ENCODE data around the gene LSM7. TPM values are rescaled to one million over a fixed set of nuclear protein-coding genes. Genes with fewer than 3 reads are reported as not detected.
"Not testable (repeated sequence)": the region's sequence is repeated elsewhere in the genome, so short reads cannot be mapped to it uniquely, and the experiment has no call there.

Gene LSM7
- total and polyA plus RNA-seq, 2 experiments from 2014 or later, result 91.4 to 118 TPM

GRCh38 chr19:2282862-2283237 lies 45.5 kb downstream of the LSM7 start:
- Histone ChIP-seq H3F3A (ENCODE audit: insufficient read depth) (no peaks in the 10 kb centered on the region), H3K9ac (no peak overlapping the region), H3K4me3 (no peak overlapping the region), H3K9me3 (ENCODE audit: low read depth) (no peaks in the 10 kb centered on the region), H3K36me3 (ENCODE audit: low read depth) (no peaks in the 10 kb centered on the region), H3K4me2 (ENCODE audit: unreplicated experiment) (no peak overlapping the region), H3K9me2 (ENCODE audit: insufficient read depth) (no peaks in the 10 kb centered on the region), H2AFZ (no peak overlapping the region), H3K27ac (no peak overlapping the region), H3K27me3 (replicated peaks; ENCODE audit: insufficient read depth) (no peaks in the 10 kb centered on the region), H4K20me1 (ENCODE audit: insufficient read depth) (no peaks in the 10 kb centered on the region), H3K4me1 (ENCODE audit: insufficient read depth) (no peaks in the 10 kb centered on the region), H3K79me2 (ENCODE audit: insufficient read depth) (no peaks in the 10 kb centered on the region)
- TF ChIP-seq EZH2phosphoT487 (IDR thresholded peaks at IDR 0.05; ENCODE audit: insufficient read depth, low read depth) (no peak), EZH2 (IDR thresholded peaks at IDR 0.05; ENCODE audit: insufficient read depth, poor library complexity, severe bottlenecking) (no peak)
- no peak for DNase-seq
- in situ Hi-C loops (cut with MboI), result loop anchor here (10.0 kb wide), 1 partner anchor 102 kb away; no protein-coding TSS in a partner anchor
- WGBS, 2 experiments (ENCODE audit: low coverage in 1 of 2, low lambda C conversion rate in 2 of 2, missing lambda C conversion rate in 2 of 2), result 87 to 90% methylated on average over 11 of the region's 11 CpGs

DNA sequence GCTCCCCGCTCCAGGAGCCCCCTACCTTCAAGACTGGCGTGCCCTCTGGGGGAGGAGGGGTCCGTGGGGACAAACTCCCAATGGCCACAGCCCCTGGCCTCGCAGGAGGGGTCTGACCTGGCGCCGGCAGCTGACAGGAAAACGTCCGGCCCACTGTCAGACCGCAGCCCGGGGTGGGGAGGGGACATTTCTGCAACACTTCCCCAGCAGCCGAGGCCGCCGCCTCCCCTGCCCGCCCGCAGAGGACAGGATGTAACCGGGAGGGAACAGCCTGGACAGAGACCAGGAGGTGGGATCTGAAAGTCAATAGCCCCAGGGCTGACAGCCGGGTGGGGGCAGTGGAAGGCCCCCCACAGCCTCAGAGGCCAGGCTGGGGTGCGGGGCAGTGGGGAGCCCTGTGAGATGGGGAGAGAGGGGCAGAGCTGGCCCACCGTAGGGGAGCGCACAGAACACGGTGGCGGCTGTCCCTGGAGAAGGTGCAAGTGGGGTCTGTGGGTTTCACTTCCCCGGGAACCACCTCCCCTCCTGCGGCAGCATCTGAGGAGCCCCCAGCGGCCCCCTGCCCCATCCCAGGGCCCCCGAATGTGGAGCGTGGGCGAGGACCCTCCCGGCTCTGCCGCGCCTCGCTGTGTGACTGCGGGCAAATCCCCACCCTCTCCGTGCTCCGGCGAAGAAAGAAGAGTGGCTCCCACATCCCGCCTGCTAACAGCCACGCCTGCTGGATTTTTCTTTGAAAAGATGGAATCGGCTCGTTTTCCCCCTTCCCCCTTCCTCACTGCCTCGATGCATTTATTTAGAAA lies 46.1 kb downstream of the LSM7 start, which contains the start of gene PEAK3:
Gene PEAK3, minus strand, starts transcription at position 114 of the 800 bp plus-strand sequence. CDS start 1,244 bp downstream, outside the sequence.
- DNase-seq, result peak; percentile 45
- 44 to 49% methylated on average over 32 to 41 of the region's 41 CpGs for WGBS, 2 experiments (ENCODE audit: low coverage in 1 of 2, low lambda C conversion rate in 2 of 2, missing lambda C conversion rate in 2 of 2)
- H3K27ac ChIP-seq, result no peak within 1 kb of the TSS
- no peak for TF ChIP-seq EZH2 (IDR thresholded peaks at IDR 0.05; ENCODE audit: insufficient read depth, poor library complexity, severe bottlenecking)
- H3K9me2 ChIP-seq (ENCODE audit: insufficient read depth), result no peaks in the 10 kb centered on the region
- H3K4me2 ChIP-seq (ENCODE audit: unreplicated experiment), result no peak within 1 kb of the TSS
- no peak within 1 kb of the TSS for H2AFZ ChIP-seq
- no peaks in the 10 kb centered on the region for H3K9me3 ChIP-seq (ENCODE audit: low read depth)
- H3K36me3 ChIP-seq (ENCODE audit: low read depth), result no peaks in the 10 kb centered on the region
- no peaks in the 10 kb centered on the region for H3K4me1 ChIP-seq (ENCODE audit: insufficient read depth)
- H3K27me3 ChIP-seq (replicated peaks; ENCODE audit: insufficient read depth), result no peaks in the 10 kb centered on the region
- in situ Hi-C loops (cut with MboI), result loop anchor here (10.0 kb wide), 1 partner anchor 103 kb away; no protein-coding TSS in a partner anchor
- H3K4me3 ChIP-seq, result no peak within 1 kb of the TSS
- H3K79me2 ChIP-seq (ENCODE audit: insufficient read depth), result no peaks in the 10 kb centered on the region
- no peaks in the 10 kb centered on the region for H3F3A ChIP-seq (ENCODE audit: insufficient read depth)
- H3K9ac ChIP-seq, result no peak within 1 kb of the TSS
- no peaks in the 10 kb centered on the region for H4K20me1 ChIP-seq (ENCODE audit: insufficient read depth)

- H3K79me2 ChIP-seq (ENCODE audit: insufficient read depth); H3K4me3 ChIP-seq; H3K9me2 ChIP-seq (ENCODE audit: insufficient read depth); H4K20me1 ChIP-seq (ENCODE audit: insufficient read depth); H3K27me3 ChIP-seq (replicated peaks; ENCODE audit: insufficient read depth); H3F3A ChIP-seq (ENCODE audit: insufficient read depth); H3K9ac ChIP-seq; H2AFZ ChIP-seq; H3K4me1 ChIP-seq (ENCODE audit: insufficient read depth); DNase-seq; H3K27ac ChIP-seq; H3K4me2 ChIP-seq (ENCODE audit: unreplicated experiment); H3K36me3 ChIP-seq (ENCODE audit: low read depth); H3K9me3 ChIP-seq (ENCODE audit: low read depth): not testable (repeated sequence)
- 42 to 44% methylated on average over 9 to 16 of the region's 16 CpGs for WGBS, 2 experiments (ENCODE audit: low coverage in 1 of 2, low lambda C conversion rate in 2 of 2, missing lambda C conversion rate in 2 of 2)
- in situ Hi-C loops (cut with MboI), result loop anchor here (10.0 kb wide), 1 partner anchor 103 kb away; no protein-coding TSS in a partner anchor
Observed at GRCh38 chr19:2281265-2282061, 46.9 kb downstream of the LSM7 start.

- H3F3A ChIP-seq (ENCODE audit: insufficient read depth), result no peaks in the 10 kb centered on the region
- H3K4me1 ChIP-seq (ENCODE audit: insufficient read depth), result no peaks in the 10 kb centered on the region
- no peak overlapping the region for H3K4me3 ChIP-seq
- H3K9me2 ChIP-seq (ENCODE audit: insufficient read depth), result no peaks in the 10 kb centered on the region
- H3K4me2 ChIP-seq (ENCODE audit: unreplicated experiment), result no peak overlapping the region
- no peaks in the 10 kb centered on the region for H3K9me3 ChIP-seq (ENCODE audit: low read depth)
- H3K79me2 ChIP-seq (ENCODE audit: insufficient read depth), result no peaks in the 10 kb centered on the region
- H4K20me1 ChIP-seq (ENCODE audit: insufficient read depth), result no peaks in the 10 kb centered on the region
- H2AFZ ChIP-seq, result no peak overlapping the region
- in situ Hi-C loops (cut with MboI), result loop anchor here (10.0 kb wide), 1 partner anchor 104 kb away; no protein-coding TSS in a partner anchor
- no peak for TF ChIP-seq EZH2phosphoT487 (IDR thresholded peaks at IDR 0.05; ENCODE audit: insufficient read depth, low read depth)
- no peak for TF ChIP-seq EZH2 (IDR thresholded peaks at IDR 0.05; ENCODE audit: insufficient read depth, poor library complexity, severe bottlenecking)
- H3K9ac ChIP-seq, result no peak overlapping the region
- H3K27me3 ChIP-seq (replicated peaks; ENCODE audit: insufficient read depth), result no peaks in the 10 kb centered on the region
- no peaks in the 10 kb centered on the region for H3K36me3 ChIP-seq (ENCODE audit: low read depth)
- no peak for DNase-seq
- 75 to 82% methylated on average over 24 to 26 of the region's 26 CpGs for WGBS, 2 experiments (ENCODE audit: low coverage in 1 of 2, low lambda C conversion rate in 2 of 2, missing lambda C conversion rate in 2 of 2)
- H3K27ac ChIP-seq, result no peak overlapping the region
Observed at GRCh38 chr19:2280633-2281264, 47.6 kb downstream of the LSM7 start.

Measured in GM23248 (cell line).